Muscle of leg (tissue), 16 donors: ENCODE results near the gene CIDEC. TPM values are rescaled to one million over a fixed set of nuclear protein-coding genes. Genes with fewer than 3 reads are reported as not detected.

Source experiments
- DNase-seq: peaks from one replicate; pipeline ENCODE4 v3.0.0; 2013
- H3K27ac ChIP-seq: one replicate; pipeline ENCODE4 v1.5.1; 2013; ENCODE audit warnings: mild to moderate bottlenecking, low read length, control low read depth
- H3K27me3 ChIP-seq: one replicate; pipeline ENCODE4 v1.6.1; 2013; ENCODE audit warnings: low read length; ENCODE audit not compliant: control insufficient read depth, insufficient read depth
- H3K36me3 ChIP-seq: one replicate; pipeline ENCODE4 v1.6.1; 2013; ENCODE audit warnings: low read length; ENCODE audit not compliant: control insufficient read depth, insufficient read depth
- H3K4me1 ChIP-seq: one replicate; pipeline ENCODE4 v1.6.1; 2013; ENCODE audit warnings: low read length; ENCODE audit not compliant: control insufficient read depth, insufficient read depth
- H3K4me3 ChIP-seq: one replicate; pipeline ENCODE4 v1.5.1; 2013; ENCODE audit warnings: low read length, control low read depth
- H3K9me3 ChIP-seq: replicated peaks from 2 replicates; pipeline ENCODE4 v1.6.1; 2013; ENCODE audit warnings: low read depth, low read length; ENCODE audit not compliant: control insufficient read depth
- whole genome bisulfite sequencing: methylation state at CpG from one replicate; pipeline ENCODE4 v1.1.5; 2013; ENCODE audit warnings: missing lambda C conversion rate; ENCODE audit not compliant: insufficient coverage; 5-methylcytosine and 5-hydroxymethylcytosine counted together
- long read RNA-seq, 11 donors: transcript quantifications; one replicate each; lab custom pipeline, GENCODE V29; 2026
- polyA plus RNA-seq, 8 donors: library from polyadenylated mRNA; unstranded; fragments of 120-200 nt; gene quantifications; one replicate each; pipeline versions ENCODE4 v1.2.1 to v1.2.3, GENCODE V29; 2013; ENCODE audit warnings: inconsistent platforms in 1 of 8, low replicate concordance in 1 of 8; ENCODE audit not compliant: insufficient read length in 8 of 8, insufficient read depth in 1 of 8
- total RNA-seq: library from RNA; stranded (reverse); fragments of 120-200 nt; gene quantifications from one replicate; pipeline ENCODE4 v1.2.4, GENCODE V29; 2013

Gene CIDEC
- 0.13 TPM for total RNA-seq
- 1 to 10 TPM in 2 of 8 donors, under 1 TPM in 6; 0.16 to 4.1 (median 0.36) TPM for polyA plus RNA-seq
- long read RNA-seq, donor 1 = 0 reads
- long read RNA-seq, donor 2, partial matches to known transcripts = 0 of 1 reads
- long read RNA-seq, donor 2, other reads (novel, unspliced or antisense) = 0 of 1 reads
- long read RNA-seq, donor 3 = 0 reads
- long read RNA-seq, donor 4 = 0 reads
- long read RNA-seq, donor 5, partial matches to known transcripts = 0 of 2 reads
- long read RNA-seq, donor 5, other reads (novel, unspliced or antisense) = 0 of 2 reads
- long read RNA-seq, donor 6 = 0 reads
- long read RNA-seq, donor 7 = 0 reads
- long read RNA-seq, donor 8 = 0 reads
- long read RNA-seq, donor 9 = 0 reads
- long read RNA-seq, donor 10 = 0 reads
- long read RNA-seq, donor 11 = 0 reads

- H3K9me3 ChIP-seq = no peaks in the 10 kb centered on the region
- H3K27me3 ChIP-seq = no peaks in the 10 kb centered on the region
- no peak within 1 kb of the TSS for H3K27ac ChIP-seq
- peaks cover 2% of the 10 kb centered on the region for H3K4me1 ChIP-seq
- DNase-seq = no peak
- no peak within 1 kb of the TSS for H3K4me3 ChIP-seq
- 55% methylated on average over 5 of the region's 7 CpGs for WGBS
- no peaks in the 10 kb centered on the region for H3K36me3 ChIP-seq
Measured at GRCh38 chr3:9879830-9880549, at the start of gene CIDEC. Gene CIDEC (minus strand): TSS chr3:9880253. CDS start chr3:9878486, 1,767 bp downstream.

- Histone ChIP-seq H3K36me3 (peaks cover 51% of the 10 kb centered on the region), H3K9me3 (no peaks in the 10 kb centered on the region), H3K27ac (no peak overlapping the region), H3K4me1 (peaks cover 9% of the 10 kb centered on the region), H3K4me3 (no peak overlapping the region), H3K27me3 (no peaks in the 10 kb centered on the region)
- WGBS = 89% methylated on average over 16 of the region's 23 CpGs
- DNase-seq = no peak
Measured at GRCh38 chr3:9928158-9928557, 48.1 kb upstream of the CIDEC start.

GRCh38 chr3:9918261-9919038 lies 38.4 kb upstream of the CIDEC start:
- no peak overlapping the region for H3K27ac ChIP-seq
- no peak overlapping the region for H3K4me3 ChIP-seq
- peaks cover 8% of the 10 kb centered on the region for H3K36me3 ChIP-seq
- no peak for DNase-seq
- H3K27me3 ChIP-seq = no peaks in the 10 kb centered on the region
- 94% methylated on average over 5 of the region's 8 CpGs for WGBS
- peaks cover 35% of the 10 kb centered on the region for H3K4me1 ChIP-seq
- H3K9me3 ChIP-seq = no peaks in the 10 kb centered on the region

- Histone ChIP-seq H3K36me3 (peaks cover 7% of the 10 kb centered on the region), H3K9me3 (no peaks in the 10 kb centered on the region), H3K27me3 (no peaks in the 10 kb centered on the region), H3K4me1 (peaks cover 35% of the 10 kb centered on the region), H3K27ac (peak overlapping the region; percentile 97), H3K4me3 (no peak overlapping the region)
- DNase-seq = no peak
- WGBS = 78% methylated on average over 10 of the region's 10 CpGs
Measured at GRCh38 chr3:9917820-9918219, 37.8 kb upstream of the CIDEC start.

GRCh38 chr3:9916734-9917680 lies 37.0 kb upstream of the CIDEC start, which contains the start of gene IL17RC:
Gene IL17RC (plus strand): TSS chr3:9917098. CDS start chr3:9917316, 218 bp downstream.
- WGBS = 8% methylated on average over 9 of the region's 19 CpGs
- Histone ChIP-seq H3K4me1 (peaks cover 35% of the 10 kb centered on the region), H3K4me3 (peak within 1 kb of the TSS; percentile 69), H3K27ac (peak within 1 kb of the TSS; percentile 97), H3K9me3 (no peaks in the 10 kb centered on the region), H3K36me3 (peaks cover 2% of the 10 kb centered on the region), H3K27me3 (no peaks in the 10 kb centered on the region)
- DNase-seq = peak; percentile 97

- Histone ChIP-seq H3K4me1 (peaks cover 35% of the 10 kb centered on the region), H3K27ac (peak overlapping the region; percentile 97), H3K36me3 (no peaks in the 10 kb centered on the region), H3K27me3 (no peaks in the 10 kb centered on the region), H3K9me3 (no peaks in the 10 kb centered on the region), H3K4me3 (peak overlapping the region; percentile 69)
- DNase-seq = no peak
- 0% methylated on average over 1 of the region's 7 CpGs for WGBS
Measured at GRCh38 chr3:9916346-9916733, 36.3 kb upstream of the CIDEC start.

GRCh38 chr3:9915254-9916141 lies 35.4 kb upstream of the CIDEC start:
- Histone ChIP-seq H3K27me3 (no peaks in the 10 kb centered on the region), H3K4me1 (peaks cover 35% of the 10 kb centered on the region), H3K4me3 (peak overlapping the region; percentile 69), H3K36me3 (no peaks in the 10 kb centered on the region), H3K27ac (peak overlapping the region; percentile 97), H3K9me3 (no peaks in the 10 kb centered on the region)
- under 1% methylated on average over 93 of the region's 99 CpGs for WGBS
- DNase-seq = peak; percentile 94

GRCh38 chr3:9914559-9915253 lies 34.7 kb upstream of the CIDEC start:
- 19% methylated on average over 12 of the region's 15 CpGs for WGBS
- H3K27ac ChIP-seq = peak overlapping the region; percentile 79
- no peak for DNase-seq
- H3K4me3 ChIP-seq = peak overlapping the region; percentile 33
- no peaks in the 10 kb centered on the region for H3K36me3 ChIP-seq
- peaks cover 35% of the 10 kb centered on the region for H3K4me1 ChIP-seq
- H3K27me3 ChIP-seq = no peaks in the 10 kb centered on the region
- no peaks in the 10 kb centered on the region for H3K9me3 ChIP-seq
